HL-60/S4 (cell line): Measurements from ENCODE around the gene EPHA4.
"Not testable (repeated sequence)": the region's sequence is repeated elsewhere in the genome, so short reads cannot be mapped to it uniquely, and the experiment has no call there.

Experiments used
- in situ Hi-C: fragments of 300-500 bp; cut with MboI; formaldehyde crosslinking; loops from 2 replicates; pipeline ENCODE4 v1.14.3; 2022; ENCODE audit warnings: low sequenced_read_pairs

EPHA4 gene

GRCh38 chr2:221514305-221515040 is 57.6 kb downstream of the EPHA4 start:
- in situ Hi-C loops = no loop called here

GRCh38 chr2:221513232-221513631 is 58.9 kb downstream of the EPHA4 start:
- in situ Hi-C loops = no loop called here

- in situ Hi-C loops = not testable (repeated sequence)
These were observed 60.8 kb downstream of the EPHA4 start for GRCh38 chr2:221511325-221511724.

- in situ Hi-C loops = no loop called here
These were observed 65.6 kb downstream of the EPHA4 start for GRCh38 chr2:221506469-221506868.

GRCh38 chr2:221505605-221506004 is 66.5 kb downstream of the EPHA4 start:
- in situ Hi-C loops = no loop called here

GRCh38 chr2:221504905-221505304 is 67.2 kb downstream of the EPHA4 start:
- in situ Hi-C loops = no loop called here

- in situ Hi-C loops = no loop called here
These were observed 68.1 kb downstream of the EPHA4 start for GRCh38 chr2:221503965-221504364.

GRCh38 chr2:221502270-221503010 is 69.7 kb downstream of the EPHA4 start:
- in situ Hi-C loops = no loop called here

- in situ Hi-C loops = no loop called here
These were observed 70.2 kb downstream of the EPHA4 start for GRCh38 chr2:221501883-221502269.

GRCh38 chr2:221501210-221501882 is 70.8 kb downstream of the EPHA4 start:
- in situ Hi-C loops = no loop called here

GRCh38 chr2:221500501-221501209 is 71.4 kb downstream of the EPHA4 start:
- in situ Hi-C loops = no loop called here

- in situ Hi-C loops = no loop called here
These were observed 76.4 kb downstream of the EPHA4 start for GRCh38 chr2:221495731-221496130.

GRCh38 chr2:221494556-221494955 is 77.5 kb downstream of the EPHA4 start:
- in situ Hi-C loops = no loop called here

GRCh38 chr2:221493391-221493790 is 78.7 kb downstream of the EPHA4 start:
- in situ Hi-C loops = no loop called here

GRCh38 chr2:221492636-221493035 is 79.5 kb downstream of the EPHA4 start:
- in situ Hi-C loops = no loop called here

- in situ Hi-C loops = no loop called here
These were observed 81.5 kb downstream of the EPHA4 start for GRCh38 chr2:221490506-221491060.

GRCh38 chr2:221488136-221488807 is 83.8 kb downstream of the EPHA4 start:
- in situ Hi-C loops = no loop called here

- in situ Hi-C loops = no loop called here
These were observed 86.0 kb downstream of the EPHA4 start for GRCh38 chr2:221486106-221486505.

GRCh38 chr2:221485503-221485870 is 86.6 kb downstream of the EPHA4 start:
- in situ Hi-C loops = no loop called here

- in situ Hi-C loops = no loop called here
These were observed 87.2 kb downstream of the EPHA4 start for GRCh38 chr2:221484761-221485502.
